SK-N-SH treated with all-trans-retinoic acid at 6 μM for 48 hours (cell line): Measurements from ENCODE around the gene BLVRB.

Experiments
- ATAC-seq: fragments of 200-7000 bp; cut with Tn5 transposase; 3 replicates; pipeline ENCODE4 v1.9.1; 2020; ENCODE audit warnings: mild to moderate bottlenecking, moderate library complexity
- ARNTL ChIP-seq: fragments of 450-650 bp; formaldehyde crosslinking; IDR thresholded peaks from 2 replicates; pipeline ENCODE4 v1.5.0; 2020; ENCODE audit warnings: low read depth, mild to moderate bottlenecking, moderate library complexity, borderline replicate concordance
- BACH2 ChIP-seq: fragments of 250-450 bp; sonication (Bioruptor Pico); IDR thresholded peaks from 2 replicates; pipeline ENCODE4 v1.9.0; 2021; ENCODE audit warnings: mild to moderate bottlenecking, borderline replicate concordance
- CREB5 ChIP-seq: fragments of 250-450 bp; sonication (Bioruptor Pico); IDR thresholded peaks from 2 replicates; pipeline ENCODE4 v1.5.1; 2020; ENCODE audit warnings: low read depth, mild to moderate bottlenecking, moderate library complexity
- CSDC2 ChIP-seq: fragments of 250-450 bp; sonication (Bioruptor Pico); IDR thresholded peaks from 2 replicates; pipeline ENCODE4 v1.5.0; 2020; ENCODE audit warnings: mild to moderate bottlenecking, moderate library complexity
- CSRNP3 ChIP-seq: fragments of 250-450 bp; sonication (Bioruptor Pico); IDR thresholded peaks from 2 replicates; pipeline ENCODE4 v1.5.1; 2021; ENCODE audit warnings: mild to moderate bottlenecking, moderate library complexity
- GLIS3 ChIP-seq: fragments of 250-450 bp; sonication (Bioruptor Pico); IDR thresholded peaks from 2 replicates; pipeline ENCODE4 v1.5.0; 2020; ENCODE audit warnings: mild to moderate bottlenecking, moderate library complexity
- ISL1 ChIP-seq: fragments of 250-450 bp; sonication (Bioruptor Pico); IDR thresholded peaks from 2 replicates; pipeline ENCODE4 v2.1.2; 2022; ENCODE audit warnings: mild to moderate bottlenecking, moderate library complexity
- OSR1 ChIP-seq: fragments of 250-450 bp; sonication (Bioruptor Pico); IDR thresholded peaks from 2 replicates; pipeline ENCODE4 v1.8.0; 2022; ENCODE audit warnings: moderate library complexity, mild to moderate bottlenecking, inconsistent platforms
- PATZ1 ChIP-seq: fragments of 250-450 bp; sonication (Bioruptor Pico); IDR thresholded peaks from 2 replicates; pipeline ENCODE4 v1.8.0; 2020; ENCODE audit warnings: mild to moderate bottlenecking, moderate library complexity, borderline replicate concordance
- POU6F1 ChIP-seq: fragments of 250-450 bp; sonication (Bioruptor Pico); IDR thresholded peaks from 2 replicates; pipeline ENCODE4 v1.8.0; 2021; ENCODE audit warnings: low read depth, mild to moderate bottlenecking, moderate library complexity, borderline replicate concordance
- RARB ChIP-seq: fragments of 250-450 bp; sonication (Bioruptor Pico); IDR thresholded peaks from 2 replicates; pipeline ENCODE4 v1.8.0; 2021; ENCODE audit warnings: mild to moderate bottlenecking, moderate library complexity
- TCF4 ChIP-seq: fragments of 250-450 bp; sonication (Bioruptor Pico); IDR thresholded peaks from 2 replicates; pipeline ENCODE4 v1.8.0; 2021; ENCODE audit warnings: mild to moderate bottlenecking, moderate library complexity, borderline replicate concordance
- TOX ChIP-seq: fragments of 250-450 bp; sonication (Bioruptor Pico); IDR thresholded peaks from 2 replicates; pipeline ENCODE4 v1.8.0; 2021; ENCODE audit warnings: mild to moderate bottlenecking, moderate library complexity, borderline replicate concordance
- TSHZ2 ChIP-seq: fragments of 250-450 bp; sonication (Bioruptor Pico); IDR thresholded peaks from 2 replicates; pipeline ENCODE4 v1.5.0; 2020; ENCODE audit warnings: mild to moderate bottlenecking, moderate library complexity
- ZC3H10 ChIP-seq: fragments of 250-450 bp; sonication (Bioruptor Pico); IDR thresholded peaks from 2 replicates; pipeline ENCODE4 v1.5.1; 2021; ENCODE audit warnings: mild to moderate bottlenecking, moderate library complexity
- ZFP3 ChIP-seq: fragments of 250-450 bp; sonication (Bioruptor Pico); IDR thresholded peaks from 2 replicates; pipeline ENCODE4 v1.5.0; 2020; ENCODE audit warnings: mild to moderate bottlenecking, moderate library complexity
- ZFP30 ChIP-seq: fragments of 450-650 bp; formaldehyde crosslinking; IDR thresholded peaks from 2 replicates; pipeline ENCODE4 v1.5.0; 2022; ENCODE audit warnings: mild to moderate bottlenecking, moderate library complexity
- ZNF70 ChIP-seq: fragments of 450-650 bp; formaldehyde crosslinking; IDR thresholded peaks from 2 replicates; pipeline ENCODE4 v1.5.0; 2020; ENCODE audit warnings: mild to moderate bottlenecking, moderate library complexity
- ZNF8 ChIP-seq: fragments of 450-650 bp; formaldehyde crosslinking; IDR thresholded peaks from 2 replicates; pipeline ENCODE4 v1.5.0; 2020; ENCODE audit warnings: mild to moderate bottlenecking, moderate library complexity

BLVRB gene

GRCh38 chr19:40420766-40421765 lies 44.5 kb downstream of the BLVRB start (continued):
- TF ChIP-seq ZNF70 (no peak), BACH2 (CRISPR knock-in tag) (no peak), GLIS3 (CRISPR knock-in tag) (0 out of 2 replicates have a peak, but pooled peaks have one; percentile 58)

- TF ChIP-seq CSRNP3 (CRISPR knock-in tag) (no peak), POU6F1 (CRISPR knock-in tag) (no peak), ZNF70 (no peak), TOX (no peak), ZFP30 (CRISPR knock-in tag) (no peak), ZNF8 (CRISPR knock-in tag) (no peak), CREB5 (CRISPR knock-in tag) (no peak), PATZ1 (CRISPR knock-in tag) (no peak), RARB (CRISPR knock-in tag) (no peak), GLIS3 (CRISPR knock-in tag) (no peak), ZFP3 (CRISPR knock-in tag) (no peak), TCF4 (CRISPR knock-in tag) (no peak), OSR1 (CRISPR knock-in tag) (no peak)
- ATAC-seq, result no peak
Measured at GRCh38 chr19:40420451-40420765, 45.1 kb downstream of the BLVRB start.

GRCh38 chr19:40419780-40420179 lies 45.8 kb downstream of the BLVRB start:
- ATAC-seq, result no peak

More at GRCh38 chr19:40419780-40420179, 45.8 kb downstream of the BLVRB start:
- TF ChIP-seq RARB (CRISPR knock-in tag) (no peak), GLIS3 (CRISPR knock-in tag) (no peak), TSHZ2 (CRISPR knock-in tag) (no peak), TCF4 (CRISPR knock-in tag) (no peak), ARNTL (CRISPR knock-in tag) (no peak), ISL1 (no peak), CSRNP3 (CRISPR knock-in tag) (no peak), CSDC2 (CRISPR knock-in tag) (no peak), ZC3H10 (CRISPR knock-in tag) (no peak), TOX (no peak)
